ENCODE results near the gene NRAP.

The NRAP gene

DNA sequence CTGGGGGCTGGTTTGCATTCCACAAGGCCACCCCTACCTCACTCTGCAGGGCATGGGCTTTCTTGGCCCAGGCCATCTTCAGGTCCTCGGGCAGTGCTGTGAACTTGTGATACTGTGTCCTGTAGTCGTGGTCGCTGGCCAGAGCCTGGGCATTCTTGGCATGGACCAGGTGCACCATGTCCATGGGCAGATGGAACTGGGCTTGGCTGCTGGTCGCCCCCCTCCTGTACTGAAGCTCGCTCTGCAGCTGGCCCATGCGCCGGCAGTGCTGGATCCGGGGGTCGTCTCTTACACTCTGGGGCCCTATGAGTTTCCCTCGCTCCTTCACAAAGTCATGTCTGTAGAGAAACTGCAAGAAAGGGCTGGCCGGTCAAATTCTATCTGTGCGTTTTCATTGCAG is 59.3 kb downstream of the NRAP start:
- DNase-seq (ENCODE audit: low spot score), result no peak

DNA sequence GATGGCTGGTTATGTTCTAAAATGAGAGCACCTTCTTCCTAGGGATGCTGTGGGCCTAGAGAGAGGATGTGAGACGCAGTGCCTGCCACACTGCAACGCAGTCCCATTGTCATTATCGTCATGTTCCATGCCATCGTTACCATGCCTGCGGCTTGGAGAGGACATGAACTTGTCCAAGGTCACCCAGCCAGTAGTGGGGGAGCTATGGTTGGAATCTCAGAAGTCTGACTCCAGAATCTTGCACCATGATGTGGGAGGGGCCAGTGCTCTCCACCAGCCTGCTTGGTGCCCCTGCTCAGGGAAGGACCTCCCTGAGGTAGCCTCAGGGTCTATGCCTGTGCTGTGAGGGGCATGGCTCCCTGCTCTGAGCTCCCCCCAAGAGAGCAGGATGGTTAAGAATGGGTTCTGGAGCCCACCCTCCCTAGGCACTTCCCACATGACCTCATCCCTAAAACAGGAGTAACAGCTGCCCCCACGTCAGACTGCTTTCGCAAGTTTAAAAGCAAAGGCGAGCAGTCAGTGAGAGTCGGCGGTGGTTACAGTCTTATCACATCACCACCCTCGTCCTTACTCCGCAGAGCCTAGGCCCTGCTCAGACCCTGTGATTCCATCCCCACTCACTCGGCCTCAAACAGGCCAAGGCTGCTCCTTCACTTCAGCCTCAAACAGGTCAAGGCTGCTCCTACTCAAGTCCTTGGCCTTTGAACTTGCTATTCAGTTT is 60.6 kb downstream of the NRAP start:
- no peak for DNase-seq (ENCODE audit: low spot score)

DNA sequence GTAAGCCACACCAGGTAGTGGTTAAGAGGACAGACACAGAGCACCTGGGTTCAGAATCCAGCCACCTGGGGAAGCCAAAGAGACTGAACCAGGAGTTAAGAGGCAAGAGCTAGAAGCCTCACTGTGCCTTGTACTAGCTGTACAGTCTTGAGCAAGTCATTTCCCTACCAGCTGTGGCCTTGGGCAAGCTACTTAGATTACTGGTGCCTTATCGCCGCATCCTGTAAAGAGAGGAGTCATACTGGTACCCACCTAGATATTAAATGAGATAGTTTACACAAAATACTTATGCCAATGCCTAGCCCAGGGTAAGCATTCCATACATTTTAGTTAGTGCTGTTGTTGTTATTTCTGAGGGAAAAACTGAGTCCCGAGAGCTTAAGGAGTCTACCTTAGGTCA is 63.3 kb downstream of the NRAP start:
- DNase-seq (ENCODE audit: low spot score), result no peak

DNA sequence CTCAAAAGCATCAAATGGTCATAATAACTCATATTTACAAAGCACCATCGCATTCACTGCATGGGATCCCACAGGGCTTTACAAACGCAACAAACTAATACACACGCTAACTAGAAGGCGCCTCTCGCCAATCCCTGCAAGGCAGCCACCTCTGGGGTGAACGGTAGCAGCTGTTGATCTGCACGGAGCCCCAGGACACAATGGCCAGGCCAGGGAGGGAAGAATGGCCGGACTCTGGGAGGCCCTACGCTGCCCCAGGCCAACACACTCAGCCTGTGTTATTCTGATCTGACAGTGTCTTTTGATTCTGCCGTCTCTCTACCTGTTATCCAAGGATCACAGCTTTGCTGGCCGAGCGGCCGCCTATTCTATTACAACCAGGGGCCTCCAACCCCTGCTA is 69.2 kb downstream of the NRAP start:
- DNase-seq (ENCODE audit: low spot score), result no peak

DNA sequence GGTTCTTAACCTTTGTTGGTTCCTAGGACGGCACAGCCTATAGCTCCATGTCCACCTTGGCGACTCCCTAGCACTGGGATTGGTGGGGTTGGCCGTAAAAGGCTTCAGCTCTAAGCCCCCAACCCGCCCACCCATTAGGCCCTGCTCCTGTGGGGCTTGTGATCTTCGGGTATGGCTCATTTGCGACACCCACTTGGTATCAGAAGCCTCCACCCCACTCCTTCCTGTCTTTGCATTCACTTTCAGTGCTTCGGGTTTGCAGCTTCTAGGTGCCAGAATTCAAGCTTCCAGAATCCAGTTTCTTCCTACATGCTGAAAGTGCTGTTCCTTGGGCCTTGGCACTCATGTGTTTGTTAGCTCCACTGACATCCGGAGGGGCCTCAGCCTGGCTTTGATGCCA is 71.5 kb downstream of the NRAP start:
- DNase-seq (ENCODE audit: low spot score), result no peak

DNA sequence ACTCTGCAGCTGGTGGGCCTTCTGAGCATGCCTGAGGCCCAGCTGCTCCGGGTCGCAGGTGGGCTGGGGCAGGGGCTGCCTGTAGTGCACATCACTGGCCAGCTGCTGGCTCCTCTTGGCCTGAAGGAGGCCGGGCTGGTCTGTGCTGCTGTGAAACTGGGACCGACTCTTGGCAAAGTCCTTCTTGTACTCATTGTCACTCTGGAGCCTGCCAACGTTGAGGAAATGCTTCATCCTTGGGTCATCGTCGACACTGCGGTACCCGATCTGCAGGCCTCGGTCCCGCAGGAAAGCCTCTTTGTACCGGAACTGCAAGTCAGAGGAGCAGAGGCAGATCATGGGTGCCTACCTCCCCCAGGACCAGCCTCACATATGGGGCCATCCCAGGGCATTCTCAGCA is 73.3 kb downstream of the NRAP start:
- no peak for DNase-seq (ENCODE audit: low spot score)

DNA sequence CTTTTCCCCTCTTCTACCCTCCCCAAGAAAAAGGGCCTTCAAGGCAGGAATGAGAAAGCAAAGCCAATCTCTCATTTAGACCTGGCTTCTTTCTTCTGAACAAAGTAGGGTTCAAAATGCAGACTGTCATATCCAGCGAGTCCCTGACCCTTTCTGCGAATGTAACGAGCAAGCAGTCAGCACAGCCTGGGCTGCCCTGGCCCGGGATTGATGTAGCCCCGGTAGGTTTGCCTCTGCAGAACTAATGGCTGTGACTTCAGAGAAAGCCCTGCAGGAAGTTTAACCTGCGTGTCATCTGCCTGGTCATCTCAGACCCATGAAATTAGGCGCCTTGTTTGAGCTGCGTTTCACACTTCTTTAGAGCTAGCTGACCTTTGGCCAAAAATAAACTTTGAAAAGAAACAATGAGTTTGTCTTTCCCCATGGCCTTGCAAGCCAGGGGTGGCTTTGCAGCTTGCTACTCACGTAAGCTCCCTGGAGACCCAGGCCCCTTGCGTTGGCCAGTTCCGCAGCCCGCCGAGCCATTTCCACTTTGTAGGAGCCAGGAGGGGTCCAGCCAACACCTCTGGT is 74.6 kb downstream of the NRAP start:
- DNase-seq (ENCODE audit: low spot score), result no peak

DNA sequence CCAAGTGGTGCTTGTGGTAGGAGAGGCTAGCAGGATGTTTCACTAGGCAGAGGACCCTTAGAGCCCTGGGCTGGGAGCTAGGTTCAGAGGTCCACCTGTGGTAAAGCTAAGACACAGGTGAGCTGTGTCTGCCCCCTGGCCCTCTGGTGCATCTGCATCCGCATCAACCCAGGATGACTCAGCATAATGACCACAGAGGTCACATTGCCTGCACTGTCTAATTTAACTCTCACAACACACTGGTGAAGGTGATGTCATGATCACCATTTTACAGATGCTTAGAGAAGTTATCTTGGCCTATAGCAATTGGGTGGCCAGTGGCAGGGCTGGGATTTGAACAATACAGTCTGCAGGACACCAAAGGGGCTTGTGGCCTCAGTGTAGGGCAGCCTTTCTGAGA is 77.9 kb downstream of the NRAP start:
- no peak for DNase-seq (ENCODE audit: low spot score)

DNA sequence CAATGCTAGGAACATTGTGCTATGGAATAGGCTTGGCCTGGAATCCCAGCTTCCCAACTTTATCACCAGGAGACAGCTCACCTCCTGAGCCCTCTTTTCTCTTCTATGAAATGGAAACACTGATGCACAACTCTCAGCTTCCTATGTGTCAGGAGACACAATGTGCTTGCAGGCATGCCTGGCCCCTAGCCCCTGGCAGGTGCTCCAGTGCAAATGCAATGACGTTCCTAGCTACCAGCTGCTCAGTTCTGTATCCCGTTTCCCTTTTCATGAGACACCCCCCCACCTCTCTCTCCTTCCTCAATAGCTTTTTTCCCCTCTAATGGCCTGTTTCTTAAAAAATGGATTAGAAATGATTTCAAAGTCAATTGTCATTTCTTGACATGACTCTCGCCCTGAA is 80.3 kb downstream of the NRAP start:
- no peak for DNase-seq (ENCODE audit: low spot score)

DNA sequence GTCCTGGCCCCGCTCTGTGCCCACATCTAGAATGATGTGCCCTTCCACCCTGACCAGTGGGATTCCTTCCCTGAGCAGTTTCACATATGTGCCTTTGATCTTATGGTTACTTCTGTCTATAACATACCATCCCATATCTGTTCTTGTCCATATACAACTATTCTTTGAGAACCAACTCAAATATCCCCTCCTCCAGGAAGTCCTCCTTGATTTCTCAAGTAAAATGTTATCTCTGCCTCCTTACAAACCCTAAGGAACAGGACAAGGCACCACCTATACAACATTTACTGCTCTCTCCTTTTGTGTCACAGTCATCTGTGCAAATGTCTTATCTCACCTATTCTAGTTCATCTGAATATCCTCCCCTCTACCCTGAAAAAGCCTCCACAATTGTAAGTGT is 82.7 kb downstream of the NRAP start:
- DNase-seq (ENCODE audit: low spot score), result no peak

DNA sequence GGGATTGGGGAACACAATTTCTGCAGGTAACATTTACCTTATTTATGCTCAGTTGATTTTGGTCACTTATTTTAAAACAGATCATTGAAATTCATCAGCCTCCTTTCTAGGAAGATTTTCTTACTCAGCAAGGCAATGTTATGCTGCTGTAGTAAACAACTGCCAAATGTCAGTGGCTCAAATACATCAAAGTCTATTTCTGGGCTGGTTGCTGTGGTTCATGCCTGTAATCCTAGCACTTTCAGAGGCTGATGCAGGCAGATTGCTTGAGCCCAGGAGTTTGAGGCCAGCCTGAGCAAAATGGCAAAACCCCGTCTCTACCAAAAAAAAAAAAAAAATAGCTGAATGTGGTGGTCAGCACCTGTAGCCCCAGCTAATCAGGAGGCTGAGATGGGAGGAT is 85.1 kb downstream of the NRAP start:
- no peak for DNase-seq (ENCODE audit: low spot score)

DNA sequence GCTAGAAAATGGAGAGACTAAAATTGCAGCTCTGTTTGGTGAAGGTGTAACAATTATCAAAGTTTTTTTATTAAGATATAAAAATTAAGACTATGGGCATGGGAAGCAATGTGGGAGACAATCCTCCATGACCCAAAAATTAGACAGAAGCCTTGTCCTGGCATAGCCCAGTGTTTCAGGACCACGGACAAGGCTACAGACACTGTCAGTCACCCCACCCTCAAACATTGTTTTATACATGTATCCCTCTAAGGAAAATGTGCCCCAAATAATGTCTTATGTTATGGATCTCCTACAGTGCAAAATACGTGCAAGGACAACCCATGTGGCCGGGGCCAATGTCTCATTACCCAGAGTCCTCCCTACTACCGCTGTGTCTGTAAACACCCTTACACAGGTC is 87.0 kb downstream of the NRAP start:
- DNase-seq (ENCODE audit: low spot score), result no peak

DNA sequence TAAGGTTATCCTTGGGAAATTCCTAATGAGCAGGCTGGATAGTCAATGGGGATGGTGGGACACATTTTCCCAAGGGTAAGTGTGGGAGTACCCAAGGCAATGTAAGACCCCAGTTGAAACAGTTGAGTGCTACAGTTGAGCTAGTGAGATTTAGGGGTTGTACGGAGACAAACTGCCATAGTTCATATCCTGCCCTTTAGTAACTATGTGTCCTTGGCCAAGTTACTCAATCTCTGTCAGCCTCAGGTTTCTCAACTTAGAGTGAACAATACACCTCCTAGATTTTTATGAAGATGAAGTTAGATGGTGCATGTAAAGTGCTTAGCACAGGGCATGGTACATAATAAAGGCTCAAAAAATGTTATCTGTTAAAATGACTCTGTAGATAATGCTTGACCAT is 90.5 kb downstream of the NRAP start:
- DNase-seq (ENCODE audit: low spot score), result no peak

DNA sequence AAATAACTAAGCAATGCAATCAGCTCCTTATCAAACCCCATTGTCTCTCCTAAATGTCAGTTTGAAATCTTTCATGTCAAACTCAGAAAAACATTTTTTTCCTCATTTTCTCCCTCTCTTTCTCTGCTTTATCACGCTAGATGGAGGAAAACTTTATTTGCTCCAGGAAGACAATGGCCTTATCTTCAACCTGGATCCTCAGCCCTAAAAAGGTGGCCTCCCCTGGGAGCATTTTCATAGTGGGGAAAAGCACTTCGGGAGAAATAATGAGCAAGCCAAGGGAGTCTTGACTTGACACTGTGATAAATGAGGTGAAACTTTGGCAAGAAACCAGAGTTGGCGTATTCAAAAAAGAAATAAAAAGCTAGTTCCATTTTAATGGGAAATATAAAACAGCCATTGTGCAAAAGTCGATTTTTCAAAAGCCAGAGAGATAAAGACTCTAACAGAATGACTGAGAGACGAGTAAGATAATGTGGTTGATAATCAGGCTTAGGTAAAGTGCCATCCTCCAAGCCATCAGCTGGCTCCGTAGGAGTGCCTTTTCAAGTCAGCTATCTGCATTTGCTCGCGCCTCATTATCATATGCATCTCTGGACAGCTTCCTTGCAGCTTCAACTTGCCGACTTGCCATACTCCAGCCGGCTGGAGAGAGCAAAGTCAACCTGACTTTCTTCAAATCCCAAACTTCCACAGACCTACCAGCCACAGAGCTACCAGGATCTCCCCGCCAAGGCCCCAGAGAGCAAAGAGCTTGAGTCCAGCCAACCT is 91.1 kb downstream of the NRAP start:
- no peak for DNase-seq (ENCODE audit: low spot score)

DNA sequence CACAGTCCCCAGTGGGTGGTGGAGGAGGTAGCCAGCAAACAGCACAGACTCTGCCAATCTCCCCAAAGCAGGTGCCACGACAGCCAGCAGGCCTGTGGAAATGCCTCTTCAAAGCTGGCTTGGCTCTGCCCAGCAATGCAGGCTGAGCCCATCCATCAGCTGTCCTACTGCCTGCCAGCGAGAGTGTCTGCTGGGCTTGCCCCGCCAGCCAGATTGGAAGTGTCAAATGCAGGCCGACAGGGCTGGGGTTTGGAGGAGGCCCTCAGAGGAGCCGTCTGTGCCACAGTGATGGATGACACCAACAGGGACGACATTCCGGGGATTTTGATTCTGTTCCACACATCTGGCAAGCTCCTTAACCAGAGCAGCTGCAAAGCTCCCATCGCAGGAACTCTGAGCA is 94.3 kb downstream of the NRAP start:
- no peak for DNase-seq (ENCODE audit: low spot score)

DNA sequence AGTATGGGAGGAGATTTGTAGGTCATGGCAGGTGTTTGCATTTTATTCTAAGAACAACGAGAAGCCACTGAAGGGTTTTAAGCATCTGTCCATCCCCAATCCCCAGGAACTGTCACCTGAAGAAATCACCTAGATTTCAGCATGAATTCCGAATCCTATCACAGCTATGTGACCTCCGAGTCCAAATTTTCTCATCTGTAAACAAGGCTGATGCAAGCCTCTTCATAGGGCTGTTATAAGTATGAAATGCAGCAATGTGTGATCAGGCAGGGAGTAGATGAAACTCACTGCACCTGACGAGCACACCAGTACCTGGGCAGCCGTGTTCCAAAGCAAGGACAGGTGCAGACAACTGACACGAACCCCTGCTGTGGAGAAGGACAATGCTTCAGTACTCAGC is 97.0 kb downstream of the NRAP start:
- DNase-seq (ENCODE audit: low spot score), result no peak

DNA sequence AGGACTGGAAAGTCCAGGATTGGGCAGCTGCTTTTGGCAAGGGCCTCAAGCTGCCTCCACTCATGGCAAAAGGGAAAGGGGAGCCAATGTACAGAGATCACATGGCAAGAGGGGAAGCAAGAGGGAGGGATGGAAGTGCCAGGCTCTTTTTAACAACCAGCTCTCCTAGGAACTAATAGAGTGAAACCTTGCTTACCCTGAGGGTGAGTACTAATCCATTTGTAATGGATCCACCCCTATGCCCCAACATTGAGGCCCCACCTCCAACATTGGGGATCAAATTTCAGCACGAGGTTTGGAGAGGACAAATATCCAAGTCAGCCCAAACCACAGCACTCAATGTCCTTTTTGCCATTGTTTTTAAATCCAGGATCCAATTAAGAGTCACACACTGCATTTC is 98.5 kb downstream of the NRAP start:
- DNase-seq (ENCODE audit: low spot score), result no peak

DNA sequence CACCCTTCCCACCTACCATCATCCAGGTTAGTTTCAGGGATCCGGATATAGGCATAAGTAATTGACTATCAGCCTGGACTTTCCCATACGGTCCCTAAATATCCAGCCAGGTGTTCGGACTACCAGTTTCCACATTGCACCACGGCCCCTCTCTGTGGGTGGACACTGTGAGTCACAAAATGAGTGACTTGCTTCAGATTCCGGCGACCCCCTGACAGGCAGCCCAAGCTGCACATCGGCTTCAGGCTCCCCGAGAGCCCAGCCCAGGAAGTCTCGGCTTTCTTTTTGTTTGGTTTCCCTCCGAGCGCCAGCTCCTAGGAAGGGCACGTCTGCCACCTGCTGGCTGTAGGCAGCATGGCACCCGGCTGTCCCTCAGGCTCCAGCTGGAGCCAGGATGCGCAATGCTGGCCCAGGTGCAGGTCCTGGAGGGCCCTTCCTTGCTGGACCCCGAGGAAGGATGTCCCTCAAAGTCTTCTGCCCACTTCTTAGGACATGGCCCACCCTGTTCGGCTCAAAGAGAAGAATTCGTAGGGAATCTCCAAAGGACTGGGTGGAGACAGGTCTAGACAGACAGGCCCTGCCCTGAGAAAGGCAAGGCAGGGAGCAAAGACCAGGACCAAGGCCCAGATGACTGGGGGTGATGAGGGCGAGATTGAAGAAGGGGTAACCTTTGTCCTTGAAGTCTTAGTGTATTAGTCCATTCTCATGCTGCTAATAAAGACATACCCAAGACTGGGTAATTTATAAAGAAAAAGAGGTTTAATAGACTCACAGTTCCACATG is 100.3 kb downstream of the NRAP start:
- DNase-seq (ENCODE audit: low spot score), result peak; percentile 48

DNA sequence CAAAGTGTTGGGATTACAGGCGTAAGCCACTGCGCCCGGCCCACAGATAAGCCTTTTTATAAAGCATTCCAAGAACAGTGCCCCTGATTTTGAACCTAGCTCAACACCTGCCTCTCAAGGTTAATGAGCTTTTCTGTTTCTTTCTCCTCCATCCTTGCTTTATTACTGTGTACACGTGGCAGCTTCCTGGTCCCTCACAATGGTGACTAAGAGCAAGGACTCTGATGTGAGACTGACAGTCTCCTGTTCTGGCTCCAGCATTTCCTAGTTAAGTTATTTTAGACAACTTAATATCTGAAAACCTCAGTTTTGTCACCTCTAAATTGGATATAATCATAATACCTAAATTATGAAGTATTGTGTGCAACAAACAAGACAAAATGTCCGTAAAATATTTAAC is 101.1 kb downstream of the NRAP start:
- DNase-seq (ENCODE audit: low spot score), result no peak

DNA sequence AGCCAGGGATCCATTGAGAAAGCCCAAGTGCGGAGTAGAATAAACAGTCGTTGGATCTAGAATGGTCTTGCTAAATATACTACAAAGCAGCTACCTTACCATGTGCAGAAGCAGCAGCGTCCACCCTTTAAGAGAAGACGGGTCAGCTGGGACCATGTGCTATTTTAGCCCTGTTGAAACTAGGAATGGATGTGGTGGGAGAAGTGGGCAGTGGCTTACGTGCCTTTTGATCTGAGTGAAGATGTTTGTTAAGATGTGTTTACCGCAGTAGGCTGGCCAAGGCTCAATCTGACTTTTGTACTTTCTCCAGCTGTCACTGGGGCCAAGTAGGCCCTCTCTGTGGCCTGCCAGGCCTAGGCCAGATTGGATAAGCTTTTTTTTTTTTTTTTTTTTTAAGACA is 101.8 kb downstream of the NRAP start:
- DNase-seq (ENCODE audit: low spot score), result no peak

DNA sequence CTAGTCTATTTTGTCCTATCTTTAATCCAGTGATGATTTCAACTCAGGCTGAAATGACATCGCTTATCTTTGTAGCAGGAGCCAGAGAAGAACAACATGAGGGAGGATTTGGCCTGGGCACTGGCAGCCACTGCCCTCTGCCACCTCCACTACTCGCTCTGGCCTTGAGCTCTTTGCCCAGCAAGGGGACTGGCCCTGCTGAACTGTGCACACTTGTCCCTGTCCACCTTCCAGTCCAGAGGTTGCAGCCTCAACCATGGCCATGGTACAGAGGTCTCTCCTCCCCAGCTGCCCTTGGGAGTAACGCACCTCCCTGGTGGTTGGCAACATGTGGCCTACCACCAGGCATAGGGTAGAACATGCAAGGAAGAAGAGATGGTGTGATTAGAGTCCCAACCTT is 102.6 kb downstream of the NRAP start:
- no peak for DNase-seq (ENCODE audit: low spot score)

DNA sequence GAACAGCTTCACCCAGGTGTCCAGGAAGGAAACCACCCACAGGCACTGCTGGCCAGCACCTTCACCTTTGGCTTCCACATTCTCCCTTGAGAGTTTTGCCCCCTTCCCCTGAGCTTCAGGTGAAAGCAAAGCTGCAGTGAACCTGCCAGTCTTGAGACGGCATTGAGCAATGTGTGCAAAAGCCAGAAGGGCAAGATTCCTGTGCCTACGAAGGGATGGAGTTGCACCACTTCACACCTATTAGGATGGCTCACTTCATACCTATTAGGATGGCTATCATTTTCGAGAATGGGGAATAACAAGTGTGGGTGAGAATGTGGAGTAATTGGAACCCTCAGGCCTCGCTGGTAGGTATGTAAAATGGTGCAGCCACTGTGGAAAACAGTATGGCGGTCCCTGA is 103.8 kb downstream of the NRAP start:
- DNase-seq (ENCODE audit: low spot score), result no peak

DNA sequence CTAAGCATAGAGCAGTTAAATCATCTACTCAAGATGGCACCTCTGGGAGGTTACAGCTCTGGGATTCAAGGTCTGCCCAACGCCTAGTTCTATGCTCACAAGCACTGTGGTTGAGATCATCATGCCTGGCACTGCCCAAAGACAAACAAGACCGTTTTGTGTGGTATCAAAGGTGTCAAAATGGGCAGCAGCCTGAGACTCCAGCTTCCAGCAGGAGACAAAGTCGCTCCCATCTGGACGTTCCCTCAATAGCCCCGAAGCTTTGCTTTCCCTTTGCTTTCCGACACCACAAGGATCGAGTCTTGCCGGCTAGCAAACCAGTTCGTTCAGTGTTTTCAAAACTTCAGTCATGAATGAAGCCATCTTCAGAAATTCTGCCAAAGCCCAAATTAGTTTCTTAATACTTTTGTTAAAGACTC is 105.9 kb downstream of the NRAP start:
- no peak for DNase-seq (ENCODE audit: low spot score)

All from hematopoietic multipotent progenitor cell treated with erythropoietin and hydrocortisone succinate and interleukin-3 and kit ligand, for 17 days (in vitro differentiated cells).